ENCODE results near the gene GRN. TPM values are rescaled to one million over a fixed set of nuclear protein-coding genes. Genes with fewer than 3 reads are reported as not detected.
A peak's percentile ranks its signal among the peaks of the same experiment; 100 is the strongest.

Gene GRN
- total RNA-seq, 1 experiment from 2014 or later = 194 TPM

GRCh38 chr17:44376124-44376523, 31.0 kb downstream of the GRN start:
- peak; percentile 75 for DNase-seq
- H3K27ac ChIP-seq (ENCODE audit: low read length) = no peak overlapping the region

GRCh38 chr17:44376779-44377178, 31.7 kb downstream of the GRN start:
- Histone ChIP-seq H3K9ac (ENCODE audit: low read length) (no peak overlapping the region), H3K79me2 (ENCODE audit: low read length) (no peaks in the 10 kb centered on the region), H4K20me1 (ENCODE audit: insufficient read depth, low read depth, low read length) (no peaks in the 10 kb centered on the region), H3K4me3 (ENCODE audit: low read length) (no peak overlapping the region), H3K27ac (ENCODE audit: low read length) (no peak overlapping the region), H3K27me3 (ENCODE audit: low read length) (no peaks in the 10 kb centered on the region), H3K9me2 (replicated peaks; ENCODE audit: insufficient read depth, low read length) (no peaks in the 10 kb centered on the region), H3K9me3 (ENCODE audit: low read length) (no peaks in the 10 kb centered on the region), H3K36me3 (ENCODE audit: insufficient read depth, low read length) (no peaks in the 10 kb centered on the region), H3K4me2 (ENCODE audit: low read depth, low read length, poor library complexity, severe bottlenecking) (no peak overlapping the region), H2AFZ (ENCODE audit: low read length) (no peak overlapping the region), H3K4me1 (ENCODE audit: low read length) (no peaks in the 10 kb centered on the region)
- no peak for DNase-seq

More at GRCh38 chr17:44376124-44376523, 31.0 kb downstream of the GRN start:
- Histone ChIP-seq H3K79me2 (ENCODE audit: low read length) (no peaks in the 10 kb centered on the region), H3K9ac (ENCODE audit: low read length) (no peak overlapping the region), H4K20me1 (ENCODE audit: insufficient read depth, low read depth, low read length) (no peaks in the 10 kb centered on the region), H3K4me3 (ENCODE audit: low read length) (no peak overlapping the region), H3K27me3 (ENCODE audit: low read length) (no peaks in the 10 kb centered on the region), H3K9me2 (replicated peaks; ENCODE audit: insufficient read depth, low read length) (no peaks in the 10 kb centered on the region), H3K4me1 (ENCODE audit: low read length) (no peaks in the 10 kb centered on the region), H3K4me2 (ENCODE audit: low read depth, low read length, poor library complexity, severe bottlenecking) (no peak overlapping the region), H3K9me3 (ENCODE audit: low read length) (no peaks in the 10 kb centered on the region), H2AFZ (ENCODE audit: low read length) (no peak overlapping the region), H3K36me3 (ENCODE audit: insufficient read depth, low read length) (no peaks in the 10 kb centered on the region)

GRCh38 chr17:44378171-44378705, 33.1 kb downstream of the GRN start:
- H3K27me3 ChIP-seq (ENCODE audit: low read length) = no peaks in the 10 kb centered on the region
- no peaks in the 10 kb centered on the region for H3K36me3 ChIP-seq (ENCODE audit: insufficient read depth, low read length)
- no peak overlapping the region for H3K4me3 ChIP-seq (ENCODE audit: low read length)
- no peaks in the 10 kb centered on the region for H3K4me1 ChIP-seq (ENCODE audit: low read length)
- H3K9me3 ChIP-seq (ENCODE audit: low read length) = no peaks in the 10 kb centered on the region
- H3K27ac ChIP-seq (ENCODE audit: low read length) = no peak overlapping the region
- H3K79me2 ChIP-seq (ENCODE audit: low read length) = no peaks in the 10 kb centered on the region
- no peak overlapping the region for H3K4me2 ChIP-seq (ENCODE audit: low read depth, low read length, poor library complexity, severe bottlenecking)
- H3K9me2 ChIP-seq (replicated peaks; ENCODE audit: insufficient read depth, low read length) = no peaks in the 10 kb centered on the region
- no peak overlapping the region for H3K9ac ChIP-seq (ENCODE audit: low read length)
- no peak overlapping the region for H2AFZ ChIP-seq (ENCODE audit: low read length)
- DNase-seq = no peak
- H4K20me1 ChIP-seq (ENCODE audit: insufficient read depth, low read depth, low read length) = no peaks in the 10 kb centered on the region

- no peaks in the 10 kb centered on the region for H3K36me3 ChIP-seq (ENCODE audit: insufficient read depth, low read length)
- no peaks in the 10 kb centered on the region for H3K27me3 ChIP-seq (ENCODE audit: low read length)
- H3K9ac ChIP-seq (ENCODE audit: low read length) = no peak overlapping the region
- no peaks in the 10 kb centered on the region for H3K9me2 ChIP-seq (replicated peaks; ENCODE audit: insufficient read depth, low read length)
- H3K27ac ChIP-seq (ENCODE audit: low read length) = no peak overlapping the region
- H3K4me3 ChIP-seq (ENCODE audit: low read length) = no peak overlapping the region
- no peaks in the 10 kb centered on the region for H3K9me3 ChIP-seq (ENCODE audit: low read length)
- no peak overlapping the region for H2AFZ ChIP-seq (ENCODE audit: low read length)
- no peak for DNase-seq
- peaks cover under 1% of the 10 kb centered on the region; the same call in 1 of the 2 replicates for H3K4me1 ChIP-seq (ENCODE audit: low read length)
- H4K20me1 ChIP-seq (ENCODE audit: insufficient read depth, low read depth, low read length) = no peaks in the 10 kb centered on the region
- H3K79me2 ChIP-seq (ENCODE audit: low read length) = no peaks in the 10 kb centered on the region
- no peak overlapping the region for H3K4me2 ChIP-seq (ENCODE audit: low read depth, low read length, poor library complexity, severe bottlenecking)
Measured at GRCh38 chr17:44379887-44380286, 34.8 kb downstream of the GRN start.

- H3K4me1 ChIP-seq (ENCODE audit: low read length) = peaks cover 8% of the 10 kb centered on the region
- H3K27me3 ChIP-seq (ENCODE audit: low read length) = no peaks in the 10 kb centered on the region
- no peak overlapping the region for H3K4me2 ChIP-seq (ENCODE audit: low read depth, low read length, poor library complexity, severe bottlenecking)
- no peaks in the 10 kb centered on the region for H4K20me1 ChIP-seq (ENCODE audit: insufficient read depth, low read depth, low read length)
- H3K36me3 ChIP-seq (ENCODE audit: insufficient read depth, low read length) = no peaks in the 10 kb centered on the region
- no peak overlapping the region for H3K9ac ChIP-seq (ENCODE audit: low read length)
- no peaks in the 10 kb centered on the region for H3K9me2 ChIP-seq (replicated peaks; ENCODE audit: insufficient read depth, low read length)
- no peaks in the 10 kb centered on the region for H3K79me2 ChIP-seq (ENCODE audit: low read length)
- no peak overlapping the region for H3K27ac ChIP-seq (ENCODE audit: low read length)
- no peak overlapping the region for H2AFZ ChIP-seq (ENCODE audit: low read length)
- DNase-seq = no peak
- no peaks in the 10 kb centered on the region for H3K9me3 ChIP-seq (ENCODE audit: low read length)
- no peak overlapping the region for H3K4me3 ChIP-seq (ENCODE audit: low read length)
Measured at GRCh38 chr17:44380767-44381166, 35.7 kb downstream of the GRN start.

- no peak overlapping the region for H3K9ac ChIP-seq (ENCODE audit: low read length)
- H3K27ac ChIP-seq (ENCODE audit: low read length) = no peak overlapping the region
- H3K4me3 ChIP-seq (ENCODE audit: low read length) = no peak overlapping the region
- H3K36me3 ChIP-seq (ENCODE audit: insufficient read depth, low read length) = no peaks in the 10 kb centered on the region
- no peaks in the 10 kb centered on the region for H3K9me2 ChIP-seq (replicated peaks; ENCODE audit: insufficient read depth, low read length)
- no peaks in the 10 kb centered on the region for H3K27me3 ChIP-seq (ENCODE audit: low read length)
- no peaks in the 10 kb centered on the region for H4K20me1 ChIP-seq (ENCODE audit: insufficient read depth, low read depth, low read length)
- H2AFZ ChIP-seq (ENCODE audit: low read length) = no peak overlapping the region
- DNase-seq = no peak
- no peaks in the 10 kb centered on the region for H3K9me3 ChIP-seq (ENCODE audit: low read length)
- H3K4me2 ChIP-seq (ENCODE audit: low read depth, low read length, poor library complexity, severe bottlenecking) = no peak overlapping the region
- no peaks in the 10 kb centered on the region for H3K79me2 ChIP-seq (ENCODE audit: low read length)
- peaks cover 12% of the 10 kb centered on the region for H3K4me1 ChIP-seq (ENCODE audit: low read length)
Measured at GRCh38 chr17:44381810-44382305, 36.8 kb downstream of the GRN start.

GRCh38 chr17:44382917-44383316, 37.8 kb downstream of the GRN start:
- Histone ChIP-seq H2AFZ (ENCODE audit: low read length) (no peak overlapping the region), H3K4me2 (ENCODE audit: low read depth, low read length, poor library complexity, severe bottlenecking) (no peak overlapping the region), H3K9ac (ENCODE audit: low read length) (no peak overlapping the region), H3K79me2 (ENCODE audit: low read length) (no peaks in the 10 kb centered on the region), H3K9me2 (replicated peaks; ENCODE audit: insufficient read depth, low read length) (no peaks in the 10 kb centered on the region), H3K4me3 (ENCODE audit: low read length) (no peak overlapping the region), H4K20me1 (ENCODE audit: insufficient read depth, low read depth, low read length) (no peaks in the 10 kb centered on the region), H3K36me3 (ENCODE audit: insufficient read depth, low read length) (no peaks in the 10 kb centered on the region), H3K4me1 (ENCODE audit: low read length) (peaks cover 12% of the 10 kb centered on the region), H3K27me3 (ENCODE audit: low read length) (no peaks in the 10 kb centered on the region), H3K27ac (ENCODE audit: low read length) (no peak overlapping the region), H3K9me3 (ENCODE audit: low read length) (no peaks in the 10 kb centered on the region)
- DNase-seq = no peak

- Histone ChIP-seq H3K9ac (ENCODE audit: low read length) (no peak overlapping the region), H3K27ac (ENCODE audit: low read length) (no peak overlapping the region), H3K79me2 (ENCODE audit: low read length) (no peaks in the 10 kb centered on the region), H3K9me3 (ENCODE audit: low read length) (no peaks in the 10 kb centered on the region), H2AFZ (ENCODE audit: low read length) (no peak overlapping the region), H3K27me3 (ENCODE audit: low read length) (no peaks in the 10 kb centered on the region), H4K20me1 (ENCODE audit: insufficient read depth, low read depth, low read length) (no peaks in the 10 kb centered on the region), H3K9me2 (replicated peaks; ENCODE audit: insufficient read depth, low read length) (no peaks in the 10 kb centered on the region), H3K36me3 (ENCODE audit: insufficient read depth, low read length) (no peaks in the 10 kb centered on the region), H3K4me1 (ENCODE audit: low read length) (peaks cover 12% of the 10 kb centered on the region), H3K4me3 (ENCODE audit: low read length) (no peak overlapping the region), H3K4me2 (ENCODE audit: low read depth, low read length, poor library complexity, severe bottlenecking) (no peak overlapping the region)
- DNase-seq = no peak
Measured at GRCh38 chr17:44383363-44383762, 38.3 kb downstream of the GRN start.

Data from Karpas-422 (cell line).